ENCODE results near the gene XYLT1. TPM values are rescaled to one million over a fixed set of nuclear protein-coding genes. Genes with fewer than 3 reads are reported as not detected.

The XYLT1 gene
- total and polyA plus RNA-seq, 8 donors, result 6.0 to 8.4 (median 7.3) TPM

GRCh38 chr16:17276010-17276530, 194.7 kb downstream of the XYLT1 start:
- Histone ChIP-seq H3K4me3 (no peak overlapping the region), H3K36me3 (no peaks in the 10 kb centered on the region), H3K27ac (no peak overlapping the region), H3K27me3 (no peaks in the 10 kb centered on the region), H3K9me3 (no peaks in the 10 kb centered on the region), H3K4me1 (peaks cover 0 to 10% of the 10 kb centered on the region in 2 donors)
- intact Hi-C loops (cut with DNase I), result loop anchor here in 1 of 2 donors (10.0 kb wide), 1 partner anchor 189 kb away; no protein-coding TSS in a partner anchor
- no peak for DNase-seq
- ATAC-seq, result no peak
- TF ChIP-seq, protein P1, sequence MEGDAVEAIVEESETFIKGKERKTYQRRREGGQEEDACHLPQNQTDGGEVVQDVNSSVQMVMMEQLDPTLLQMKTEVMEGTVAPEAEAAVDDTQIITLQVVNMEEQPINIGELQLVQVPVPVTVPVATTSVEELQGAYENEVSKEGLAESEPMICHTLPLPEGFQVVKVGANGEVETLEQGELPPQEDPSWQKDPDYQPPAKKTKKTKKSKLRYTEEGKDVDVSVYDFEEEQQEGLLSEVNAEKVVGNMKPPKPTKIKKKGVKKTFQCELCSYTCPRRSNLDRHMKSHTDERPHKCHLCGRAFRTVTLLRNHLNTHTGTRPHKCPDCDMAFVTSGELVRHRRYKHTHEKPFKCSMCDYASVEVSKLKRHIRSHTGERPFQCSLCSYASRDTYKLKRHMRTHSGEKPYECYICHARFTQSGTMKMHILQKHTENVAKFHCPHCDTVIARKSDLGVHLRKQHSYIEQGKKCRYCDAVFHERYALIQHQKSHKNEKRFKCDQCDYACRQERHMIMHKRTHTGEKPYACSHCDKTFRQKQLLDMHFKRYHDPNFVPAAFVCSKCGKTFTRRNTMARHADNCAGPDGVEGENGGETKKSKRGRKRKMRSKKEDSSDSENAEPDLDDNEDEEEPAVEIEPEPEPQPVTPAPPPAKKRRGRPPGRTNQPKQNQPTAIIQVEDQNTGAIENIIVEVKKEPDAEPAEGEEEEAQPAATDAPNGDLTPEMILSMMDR (IDR thresholded peaks at IDR 0.05), result no peak

GRCh38 chr16:17275076-17276009, 195.4 kb downstream of the XYLT1 start:
- TF ChIP-seq, protein P1 (IDR thresholded peaks at IDR 0.05), result no peak
- no peak overlapping the region for H3K4me3 ChIP-seq
- intact Hi-C loops (cut with DNase I), result loop anchor here in 1 of 2 donors (10.0 kb wide), 1 partner anchor 189 kb away; no protein-coding TSS in a partner anchor
- no peaks in the 10 kb centered on the region for H3K9me3 ChIP-seq
- DNase-seq (no peak), ATAC-seq (no peak)
- no peaks in the 10 kb centered on the region for H3K36me3 ChIP-seq
- no peaks in the 10 kb centered on the region for H3K27me3 ChIP-seq
- peaks cover 0 to 12% of the 10 kb centered on the region in 2 donors for H3K4me1 ChIP-seq
- no peak overlapping the region for H3K27ac ChIP-seq

- Histone ChIP-seq H3K27ac (no peak overlapping the region), H3K27me3 (no peaks in the 10 kb centered on the region), H3K9me3 (no peaks in the 10 kb centered on the region), H3K4me1 (peaks cover 0 to 24% of the 10 kb centered on the region in 2 donors), H3K36me3 (no peaks in the 10 kb centered on the region), H3K4me3 (no peak overlapping the region)
- DNase-seq (no peak), ATAC-seq (peak; percentile 63)
- TF ChIP-seq, protein P1 (IDR thresholded peaks at IDR 0.05), result no peak
- intact Hi-C loops (cut with DNase I), result loop anchor here in 1 of 2 donors (10.0 kb wide), 1 partner anchor 192 kb away; no protein-coding TSS in a partner anchor
These were observed 197.6 kb downstream of the XYLT1 start for GRCh38 chr16:17273142-17273561.

- Histone ChIP-seq H3K27ac (no peak overlapping the region), H3K9me3 (no peaks in the 10 kb centered on the region)
These were observed 198.0 kb downstream of the XYLT1 start for GRCh38 chr16:17272716-17273115.

More at GRCh38 chr16:17272716-17273115, 198.0 kb downstream of the XYLT1 start:
- Histone ChIP-seq H3K27me3 (no peaks in the 10 kb centered on the region), H3K4me3 (no peak overlapping the region), H3K36me3 (no peaks in the 10 kb centered on the region), H3K4me1 (peaks cover 0 to 24% of the 10 kb centered on the region in 2 donors)
- TF ChIP-seq, protein P1 (IDR thresholded peaks at IDR 0.05), result no peak
- intact Hi-C loops (cut with DNase I), result loop anchor here in 1 of 2 donors (10.0 kb wide), 1 partner anchor 192 kb away; no protein-coding TSS in a partner anchor
- ATAC-seq (no peak), DNase-seq (no peak)
